ENCODE results near the gene LTBP2. TPM values are rescaled to one million over a fixed set of nuclear protein-coding genes. Genes with fewer than 3 reads are reported as not detected.

The LTBP2 gene
- total RNA-seq, 1 experiment from 2014 or later: 17.4 TPM

DNA sequence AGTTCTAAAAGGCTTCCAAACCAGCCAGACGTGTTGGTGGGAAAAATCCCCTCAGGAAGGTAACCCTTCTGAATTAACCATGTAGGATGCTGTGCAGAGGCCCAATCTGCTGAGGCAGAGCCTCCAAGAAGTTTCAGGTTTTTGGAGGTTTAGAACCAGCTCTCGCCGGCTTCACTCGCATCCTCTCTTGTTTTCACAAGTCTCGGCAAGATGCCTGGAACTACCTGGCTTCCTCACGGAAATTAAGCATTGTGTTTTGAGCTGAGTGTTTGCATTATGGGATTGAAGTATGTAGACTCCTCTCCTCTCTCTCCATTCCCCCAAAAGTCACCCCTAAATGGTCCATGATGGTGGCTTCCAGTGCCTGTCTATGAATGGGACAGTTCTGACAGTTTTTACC lies 20.6 kb downstream of the LTBP2 start:
- Histone ChIP-seq H3K79me2 (ENCODE audit: low read length) (no peaks in the 10 kb centered on the region), H3K27me3 (ENCODE audit: low read length) (no peaks in the 10 kb centered on the region), H3K9me2 (replicated peaks; ENCODE audit: low read length) (no peaks in the 10 kb centered on the region), H3K36me3 (ENCODE audit: low read depth, low read length) (no peaks in the 10 kb centered on the region), H3K4me1 (ENCODE audit: insufficient read depth, low read length) (peaks cover 4% of the 10 kb centered on the region; the same call in 1 of the 2 replicates), H3F3A (ENCODE audit: low read length, unreplicated experiment) (no peaks in the 10 kb centered on the region), H3K4me2 (ENCODE audit: low read length) (no peak overlapping the region), H3K9ac (ENCODE audit: low read length) (no peak overlapping the region), H3K9me3 (ENCODE audit: low read length) (no peaks in the 10 kb centered on the region), H3K27ac (ENCODE audit: low read length) (no peak overlapping the region), H2AFZ (ENCODE audit: low read length) (no peak overlapping the region), H4K20me1 (ENCODE audit: low read length) (no peaks in the 10 kb centered on the region), H3K4me3 (ENCODE audit: low read length) (no peak overlapping the region)
- TF ChIP-seq, protein P1, sequence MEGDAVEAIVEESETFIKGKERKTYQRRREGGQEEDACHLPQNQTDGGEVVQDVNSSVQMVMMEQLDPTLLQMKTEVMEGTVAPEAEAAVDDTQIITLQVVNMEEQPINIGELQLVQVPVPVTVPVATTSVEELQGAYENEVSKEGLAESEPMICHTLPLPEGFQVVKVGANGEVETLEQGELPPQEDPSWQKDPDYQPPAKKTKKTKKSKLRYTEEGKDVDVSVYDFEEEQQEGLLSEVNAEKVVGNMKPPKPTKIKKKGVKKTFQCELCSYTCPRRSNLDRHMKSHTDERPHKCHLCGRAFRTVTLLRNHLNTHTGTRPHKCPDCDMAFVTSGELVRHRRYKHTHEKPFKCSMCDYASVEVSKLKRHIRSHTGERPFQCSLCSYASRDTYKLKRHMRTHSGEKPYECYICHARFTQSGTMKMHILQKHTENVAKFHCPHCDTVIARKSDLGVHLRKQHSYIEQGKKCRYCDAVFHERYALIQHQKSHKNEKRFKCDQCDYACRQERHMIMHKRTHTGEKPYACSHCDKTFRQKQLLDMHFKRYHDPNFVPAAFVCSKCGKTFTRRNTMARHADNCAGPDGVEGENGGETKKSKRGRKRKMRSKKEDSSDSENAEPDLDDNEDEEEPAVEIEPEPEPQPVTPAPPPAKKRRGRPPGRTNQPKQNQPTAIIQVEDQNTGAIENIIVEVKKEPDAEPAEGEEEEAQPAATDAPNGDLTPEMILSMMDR (conservative IDR thresholded peaks at IDR 0.05; ENCODE audit: low read depth, low read length): no peak
- TF ChIP-seq EZH2phosphoT487 (IDR thresholded peaks at IDR 0.05; ENCODE audit: borderline replicate concordance, low read length) (no peak), EZH2 (IDR thresholded peaks at IDR 0.05; ENCODE audit: low read length, unreplicated experiment) (no peak)
- BruUV-seq (replicated peaks): no TSS peak
- DNase-seq: no peak
- intact Hi-C loops (cut with micrococcal nuclease): no loop called here
- CTCF ChIA-PET: no interaction called here
- no peak for ATAC-seq
- POLR2A ChIA-PET (ENCODE audit: unreplicated experiment): no interaction called here

DNA sequence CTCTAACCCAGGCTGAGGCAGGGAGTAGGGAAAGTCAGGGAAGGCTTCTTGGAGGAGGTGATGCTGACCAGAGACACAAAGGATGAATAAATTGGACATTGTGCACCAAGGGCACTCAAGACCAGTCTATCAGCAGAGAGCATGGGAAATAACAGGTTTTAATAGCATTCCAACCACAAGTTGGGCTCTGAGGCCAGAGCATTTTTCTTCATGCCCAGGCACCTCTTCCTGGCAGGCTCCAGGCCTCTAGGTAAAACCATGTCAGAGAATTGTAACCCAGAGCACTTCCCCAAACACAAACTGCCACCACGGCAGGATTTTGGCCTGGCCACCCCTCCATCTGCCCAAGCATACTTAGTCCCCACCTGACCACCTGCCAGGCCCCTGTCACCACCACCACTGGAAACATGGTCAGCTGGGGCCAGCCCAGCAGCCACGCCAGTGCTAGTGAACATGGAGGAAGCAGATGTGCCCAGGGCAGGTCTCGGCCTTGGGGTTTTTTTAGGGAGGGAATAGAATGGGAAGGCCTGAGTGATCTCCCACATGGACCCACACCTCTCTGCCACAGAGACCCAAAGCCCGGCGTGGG lies 22.7 kb downstream of the LTBP2 start:
- Histone ChIP-seq H3K4me1 (ENCODE audit: insufficient read depth, low read length) (peaks cover 5% of the 10 kb centered on the region), H3K79me2 (ENCODE audit: low read length) (no peaks in the 10 kb centered on the region), H3K9me2 (replicated peaks; ENCODE audit: low read length) (no peaks in the 10 kb centered on the region), H3F3A (ENCODE audit: low read length, unreplicated experiment) (no peaks in the 10 kb centered on the region), H3K4me3 (ENCODE audit: low read length) (no peak overlapping the region), H3K9me3 (ENCODE audit: low read length) (no peaks in the 10 kb centered on the region), H4K20me1 (ENCODE audit: low read length) (no peaks in the 10 kb centered on the region), H3K27ac (ENCODE audit: low read length) (no peak overlapping the region), H2AFZ (ENCODE audit: low read length) (no peak overlapping the region), H3K36me3 (ENCODE audit: low read depth, low read length) (no peaks in the 10 kb centered on the region), H3K27me3 (ENCODE audit: low read length) (no peaks in the 10 kb centered on the region), H3K9ac (ENCODE audit: low read length) (no peak overlapping the region), H3K4me2 (ENCODE audit: low read length) (no peak overlapping the region)
- CTCF ChIA-PET: no interaction called here
- ATAC-seq: no peak
- TF ChIP-seq, protein P1 (conservative IDR thresholded peaks at IDR 0.05; ENCODE audit: low read depth, low read length): no peak
- TF ChIP-seq EZH2phosphoT487 (IDR thresholded peaks at IDR 0.05; ENCODE audit: borderline replicate concordance, low read length) (no peak), EZH2 (IDR thresholded peaks at IDR 0.05; ENCODE audit: low read length, unreplicated experiment) (no peak)
- POLR2A ChIA-PET (ENCODE audit: unreplicated experiment): no interaction called here
- intact Hi-C loops (cut with micrococcal nuclease): no loop called here
- BruUV-seq (replicated peaks): no TSS peak
- no peak for DNase-seq

DNA sequence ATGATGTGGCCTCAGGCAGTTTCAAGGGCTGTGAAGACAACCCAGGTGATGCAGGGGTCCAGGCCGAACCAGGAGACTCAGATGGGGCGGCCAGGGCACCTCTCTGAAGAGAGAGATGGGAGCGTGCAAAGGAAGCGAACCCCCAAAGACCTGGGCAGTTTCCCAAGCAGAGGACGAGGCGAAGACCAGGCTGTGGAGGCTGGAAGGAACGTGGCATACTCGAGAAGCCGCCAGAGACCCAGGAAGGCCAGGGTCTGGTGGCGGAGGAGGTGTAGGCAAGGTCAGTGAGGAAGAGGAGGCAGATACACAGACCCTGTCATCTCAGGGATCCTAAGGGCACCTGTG lies 24.7 kb downstream of the LTBP2 start:
- Histone ChIP-seq H3K9ac (ENCODE audit: low read length) (no peak overlapping the region), H3K4me1 (ENCODE audit: insufficient read depth, low read length) (peaks cover 25% of the 10 kb centered on the region), H3K9me2 (replicated peaks; ENCODE audit: low read length) (no peaks in the 10 kb centered on the region), H3K9me3 (ENCODE audit: low read length) (no peaks in the 10 kb centered on the region), H3K79me2 (ENCODE audit: low read length) (no peaks in the 10 kb centered on the region), H3K27ac (ENCODE audit: low read length) (no peak overlapping the region), H3K4me3 (ENCODE audit: low read length) (no peak overlapping the region), H4K20me1 (ENCODE audit: low read length) (no peaks in the 10 kb centered on the region), H3K36me3 (ENCODE audit: low read depth, low read length) (no peaks in the 10 kb centered on the region), H3K4me2 (ENCODE audit: low read length) (no peak overlapping the region), H3K27me3 (ENCODE audit: low read length) (no peaks in the 10 kb centered on the region), H3F3A (ENCODE audit: low read length, unreplicated experiment) (no peaks in the 10 kb centered on the region), H2AFZ (ENCODE audit: low read length) (no peak overlapping the region)
- POLR2A ChIA-PET (ENCODE audit: unreplicated experiment): no interaction called here
- DNase-seq: no peak
- no peak for ATAC-seq
- TF ChIP-seq EZH2phosphoT487 (IDR thresholded peaks at IDR 0.05; ENCODE audit: borderline replicate concordance, low read length) (no peak), EZH2 (IDR thresholded peaks at IDR 0.05; ENCODE audit: low read length, unreplicated experiment) (no peak)
- TF ChIP-seq, protein P1 (conservative IDR thresholded peaks at IDR 0.05; ENCODE audit: low read depth, low read length): no peak
- no TSS peak for BruUV-seq (replicated peaks)
- CTCF ChIA-PET: no interaction called here
- intact Hi-C loops (cut with micrococcal nuclease): no loop called here
